Measurements from ENCODE around the gene MYO5C. TPM values are rescaled to one million over a fixed set of nuclear protein-coding genes. Genes with fewer than 3 reads are reported as not detected.
A peak's percentile ranks its signal among the peaks of the same experiment; 100 is the strongest.

The MYO5C gene
- total and polyA plus RNA-seq, 12 donors = 0.81 to 10.7 (median 2.5) TPM

GRCh38 chr15:52246686-52247431 is 48.7 kb downstream of the MYO5C start:
- Histone ChIP-seq H3K27me3 (no peaks in the 10 kb centered on the region), H3K4me3 (no peak overlapping the region), H3K36me3 (replicated peaks in 1 of 2) (no peaks in the 10 kb centered on the region), H3K9me3 (replicated peaks in 1 of 3) (no peaks in the 10 kb centered on the region), H3K27ac (no peak overlapping the region), H3K4me1 (replicated peaks in 1 of 2) (no peaks in the 10 kb centered on the region)
- DNase-seq = no peak
- TF ChIP-seq, protein P1, sequence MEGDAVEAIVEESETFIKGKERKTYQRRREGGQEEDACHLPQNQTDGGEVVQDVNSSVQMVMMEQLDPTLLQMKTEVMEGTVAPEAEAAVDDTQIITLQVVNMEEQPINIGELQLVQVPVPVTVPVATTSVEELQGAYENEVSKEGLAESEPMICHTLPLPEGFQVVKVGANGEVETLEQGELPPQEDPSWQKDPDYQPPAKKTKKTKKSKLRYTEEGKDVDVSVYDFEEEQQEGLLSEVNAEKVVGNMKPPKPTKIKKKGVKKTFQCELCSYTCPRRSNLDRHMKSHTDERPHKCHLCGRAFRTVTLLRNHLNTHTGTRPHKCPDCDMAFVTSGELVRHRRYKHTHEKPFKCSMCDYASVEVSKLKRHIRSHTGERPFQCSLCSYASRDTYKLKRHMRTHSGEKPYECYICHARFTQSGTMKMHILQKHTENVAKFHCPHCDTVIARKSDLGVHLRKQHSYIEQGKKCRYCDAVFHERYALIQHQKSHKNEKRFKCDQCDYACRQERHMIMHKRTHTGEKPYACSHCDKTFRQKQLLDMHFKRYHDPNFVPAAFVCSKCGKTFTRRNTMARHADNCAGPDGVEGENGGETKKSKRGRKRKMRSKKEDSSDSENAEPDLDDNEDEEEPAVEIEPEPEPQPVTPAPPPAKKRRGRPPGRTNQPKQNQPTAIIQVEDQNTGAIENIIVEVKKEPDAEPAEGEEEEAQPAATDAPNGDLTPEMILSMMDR (IDR thresholded peaks at IDR 0.05) = no peak
- TF ChIP-seq POLR2A (IDR thresholded peaks at IDR 0.05) = no peak
- 82 to 92% (median 84%) methylated on average over 16 of the region's 16 CpGs for WGBS, 4 donors
- intact Hi-C loops (cut with DNase I) = no loop called here

GRCh38 chr15:52243697-52244555 is 51.7 kb downstream of the MYO5C start:
- intact Hi-C loops (cut with DNase I) = no loop called here
- Histone ChIP-seq H3K4me1 (replicated peaks in 1 of 2) (no peaks in the 10 kb centered on the region), H3K27me3 (no peaks in the 10 kb centered on the region), H3K27ac (no peak overlapping the region), H3K36me3 (replicated peaks in 1 of 2) (no peaks in the 10 kb centered on the region), H3K4me3 (no peak overlapping the region), H3K9me3 (replicated peaks in 1 of 3) (no peaks in the 10 kb centered on the region)
- 81 to 85% (median 84%) methylated on average over 14 to 20 of the region's 20 CpGs for WGBS, 4 donors
- DNase-seq = peak in 1 of 7 donors; percentile 14
- no peak for TF ChIP-seq POLR2A (IDR thresholded peaks at IDR 0.05)
- TF ChIP-seq, protein P1 (IDR thresholded peaks at IDR 0.05) = no peak

GRCh38 chr15:52243286-52243685 is 52.3 kb downstream of the MYO5C start:
- H3K27me3 ChIP-seq = no peaks in the 10 kb centered on the region
- TF ChIP-seq, protein P1 (IDR thresholded peaks at IDR 0.05) = no peak
- TF ChIP-seq POLR2A (IDR thresholded peaks at IDR 0.05) = no peak
- no peak for DNase-seq
- intact Hi-C loops (cut with DNase I) = no loop called here
- no peak overlapping the region for H3K27ac ChIP-seq
- H3K36me3 ChIP-seq (replicated peaks in 1 of 2) = no peaks in the 10 kb centered on the region
- H3K9me3 ChIP-seq (replicated peaks in 1 of 3) = no peaks in the 10 kb centered on the region
- H3K4me3 ChIP-seq = no peak overlapping the region
- WGBS, 4 donors = 90 to 93% (median 92%) methylated on average over 6 to 7 of the region's 7 CpGs
- H3K4me1 ChIP-seq (replicated peaks in 1 of 2) = no peaks in the 10 kb centered on the region

DNA sequence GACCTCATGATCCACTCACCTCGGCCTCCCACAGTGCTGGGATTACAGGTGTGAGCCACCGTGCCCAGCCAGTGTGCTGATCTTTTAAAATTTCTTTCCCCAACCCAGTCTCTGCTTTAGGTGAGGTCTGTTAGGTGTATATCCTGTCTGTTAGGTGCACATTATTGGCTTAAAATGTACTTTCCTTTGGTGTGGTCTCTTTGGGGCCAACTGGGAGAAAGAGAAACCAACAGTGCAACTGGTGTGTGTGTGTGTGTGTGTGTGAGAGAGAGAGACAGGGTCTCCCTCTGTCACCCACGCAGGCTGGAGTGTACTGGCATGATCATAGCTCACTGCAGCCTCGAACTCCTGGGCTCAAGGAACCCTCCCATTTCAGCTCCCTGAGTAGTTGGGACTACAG is 54.1 kb downstream of the MYO5C start:
- no peak for DNase-seq
- intact Hi-C loops (cut with DNase I) = no loop called here
- Histone ChIP-seq H3K36me3 (replicated peaks in 1 of 2) (no peaks in the 10 kb centered on the region), H3K27ac (no peak overlapping the region), H3K4me3 (no peak overlapping the region), H3K4me1 (replicated peaks in 1 of 2) (no peaks in the 10 kb centered on the region), H3K27me3 (no peaks in the 10 kb centered on the region), H3K9me3 (replicated peaks in 1 of 3) (no peaks in the 10 kb centered on the region)
- TF ChIP-seq, protein P1 (IDR thresholded peaks at IDR 0.05) = no peak
- no peak for TF ChIP-seq POLR2A (IDR thresholded peaks at IDR 0.05)
- 86 to 100% (median 91%) methylated on average over 4 of the region's 4 CpGs for WGBS, 4 donors

Measured in adrenal gland (tissue), 12 donors.